ENCODE data around the gene HOXC12.

DNA sequence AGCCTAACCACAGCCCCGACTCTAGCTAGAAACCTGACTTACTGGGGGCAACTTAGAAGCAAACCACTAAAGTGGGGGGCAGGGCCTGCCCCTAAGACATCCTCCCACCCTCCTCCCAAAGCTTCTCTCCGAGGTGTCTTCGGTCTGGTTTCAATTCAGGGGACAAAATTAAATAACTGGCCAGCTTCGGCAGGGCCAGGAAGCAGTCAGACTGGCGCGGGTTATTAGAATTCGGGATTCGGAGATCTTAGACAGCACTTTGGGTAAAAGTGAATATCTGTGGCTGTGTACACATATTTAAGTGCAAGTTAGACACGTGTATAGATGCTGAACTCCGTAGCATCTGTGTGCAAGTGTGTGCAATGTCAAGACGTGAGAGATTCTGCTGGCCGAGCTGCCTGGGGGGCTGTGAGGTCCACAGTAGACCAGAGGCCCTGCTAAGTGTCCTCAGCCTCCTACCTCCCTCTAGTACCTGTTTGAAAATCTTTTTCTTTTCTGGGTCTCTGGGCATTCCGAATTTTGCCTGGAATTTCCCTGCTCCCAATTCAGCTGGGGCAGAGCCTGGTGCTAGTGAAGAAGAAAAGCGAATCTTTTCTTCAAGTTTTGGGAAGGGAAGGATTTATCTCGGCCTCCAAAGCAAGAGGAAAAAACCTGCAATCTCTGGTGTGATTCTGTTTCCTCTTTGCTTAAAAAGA, 26.2 kb downstream of the HOXC12 start:
- TF ChIP-seq, protein P1, sequence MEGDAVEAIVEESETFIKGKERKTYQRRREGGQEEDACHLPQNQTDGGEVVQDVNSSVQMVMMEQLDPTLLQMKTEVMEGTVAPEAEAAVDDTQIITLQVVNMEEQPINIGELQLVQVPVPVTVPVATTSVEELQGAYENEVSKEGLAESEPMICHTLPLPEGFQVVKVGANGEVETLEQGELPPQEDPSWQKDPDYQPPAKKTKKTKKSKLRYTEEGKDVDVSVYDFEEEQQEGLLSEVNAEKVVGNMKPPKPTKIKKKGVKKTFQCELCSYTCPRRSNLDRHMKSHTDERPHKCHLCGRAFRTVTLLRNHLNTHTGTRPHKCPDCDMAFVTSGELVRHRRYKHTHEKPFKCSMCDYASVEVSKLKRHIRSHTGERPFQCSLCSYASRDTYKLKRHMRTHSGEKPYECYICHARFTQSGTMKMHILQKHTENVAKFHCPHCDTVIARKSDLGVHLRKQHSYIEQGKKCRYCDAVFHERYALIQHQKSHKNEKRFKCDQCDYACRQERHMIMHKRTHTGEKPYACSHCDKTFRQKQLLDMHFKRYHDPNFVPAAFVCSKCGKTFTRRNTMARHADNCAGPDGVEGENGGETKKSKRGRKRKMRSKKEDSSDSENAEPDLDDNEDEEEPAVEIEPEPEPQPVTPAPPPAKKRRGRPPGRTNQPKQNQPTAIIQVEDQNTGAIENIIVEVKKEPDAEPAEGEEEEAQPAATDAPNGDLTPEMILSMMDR (IDR thresholded peaks at IDR 0.05), result no peak
- TF ChIP-seq POLR2A (IDR thresholded peaks at IDR 0.05), result no peak

Measured in adrenal gland (tissue), 5 donors.